Keratinocyte (primary cell): Measurements from ENCODE around the gene GSDMA. TPM values are rescaled to one million over a fixed set of nuclear protein-coding genes. Genes with fewer than 3 reads are reported as not detected.

ENCODE experiments used
- DNase-seq: peaks from one replicate; pipeline ENCODE4 v3.0.0-alpha.2; 2011; ENCODE audit warnings: low read depth, missing footprints, low spot score
- FAIRE-seq: peaks from 2 replicates; lab custom pipeline; 2011; peaks lifted over from hg19 to GRCh38; lab: Jason Lieb, UNC
- H2AFZ ChIP-seq: 2 replicates; pipeline ENCODE4 v1.6.0; 2012; ENCODE audit warnings: low read length, control low read depth, inconsistent platforms; ENCODE audit not compliant: control insufficient read depth
- H3K27ac ChIP-seq: 2 replicates; pipeline ENCODE4 v1.5.1; 2011; ENCODE audit warnings: low read length; ENCODE audit not compliant: control insufficient read depth, insufficient read depth
- H3K27me3 ChIP-seq: 3 replicates; pipeline ENCODE4 v1.6.0; 2011; ENCODE audit warnings: low read length; ENCODE audit not compliant: control insufficient read depth, insufficient read depth; ENCODE audit errors: extremely low read depth
- H3K36me3 ChIP-seq, 2 experiments: 2 replicates in 1 of 2; 3 replicates in 1 of 2; pipeline ENCODE4 v1.5.1; 2011; ENCODE audit warnings: low read length in 2 of 2, mild to moderate bottlenecking in 1 of 2; ENCODE audit not compliant: control insufficient read depth in 2 of 2, insufficient read depth in 2 of 2; ENCODE audit errors: extremely low read depth in 1 of 2
- H3K4me1 ChIP-seq: 3 replicates; pipeline ENCODE4 v1.5.1; 2011; ENCODE audit warnings: low read length; ENCODE audit not compliant: control insufficient read depth, insufficient read depth; ENCODE audit errors: extremely low read depth
- H3K4me2 ChIP-seq: 3 replicates; pipeline ENCODE4 v1.6.0; 2011; ENCODE audit warnings: low read depth, low read length; ENCODE audit not compliant: control insufficient read depth, insufficient read depth; ENCODE audit errors: extremely low read depth
- H3K4me3 ChIP-seq, 3 experiments: fragments of 200-600 bp in 1 of 3; sonication (generic) in 1 of 3; 2 replicates in 2 of 3; 3 replicates in 1 of 3; pipeline ENCODE4 v1.5.1; 2011 to 2016; ENCODE audit warnings: low read length in 3 of 3, mild to moderate bottlenecking in 3 of 3, control low read depth in 2 of 3, inconsistent platforms in 1 of 3, low read depth in 1 of 3, mixed read lengths in 1 of 3, mixed run types in 1 of 3, moderate library complexity in 1 of 3; ENCODE audit not compliant: control insufficient read depth in 2 of 3, insufficient read depth in 2 of 3; ENCODE audit errors: extremely low read depth in 1 of 3
- H3K79me2 ChIP-seq: 2 replicates; pipeline ENCODE4 v1.6.0; 2012; ENCODE audit warnings: low read length; ENCODE audit not compliant: control insufficient read depth, insufficient read depth
- H3K9ac ChIP-seq: 3 replicates; pipeline ENCODE4 v1.6.0; 2011; ENCODE audit warnings: low read length; ENCODE audit not compliant: control insufficient read depth, insufficient read depth; ENCODE audit errors: extremely low read depth
- H3K9me1 ChIP-seq: 3 replicates; pipeline ENCODE4 v1.6.0; 2011; ENCODE audit warnings: low read length; ENCODE audit not compliant: control insufficient read depth, insufficient read depth; ENCODE audit errors: extremely low read depth
- H3K9me3 ChIP-seq: 2 replicates; pipeline ENCODE4 v1.5.1; 2012; ENCODE audit warnings: low read depth, low read length; ENCODE audit not compliant: control insufficient read depth
- H4K20me1 ChIP-seq: 3 replicates; pipeline ENCODE4 v1.6.0; 2011; ENCODE audit warnings: low read length; ENCODE audit not compliant: control insufficient read depth, insufficient read depth; ENCODE audit errors: extremely low read depth
- CTCF ChIP-seq, 3 experiments: IDR thresholded peaks in 1 of 3; conservative IDR thresholded peaks in 1 of 3; optimal IDR thresholded peaks in 1 of 3; 2 replicates in 2 of 3; 3 replicates in 1 of 3; pipeline versions ENCODE3 to v1.5.1; 2011; ENCODE audit warnings: low read length in 3 of 3, mild to moderate bottlenecking in 3 of 3, moderate library complexity in 2 of 3, control low read depth in 1 of 3, inconsistent platforms in 1 of 3; ENCODE audit not compliant: insufficient read depth in 2 of 3; ENCODE audit errors: extremely low read depth in 1 of 3
- EZH2 ChIP-seq: IDR thresholded peaks from one replicate; pipeline ENCODE4 v1.6.1; 2012; ENCODE audit warnings: inconsistent platforms, mild to moderate bottlenecking, low read length, moderate library complexity
- dilution Hi-C: fragments of 300-500 bp; cut with MboI; formaldehyde crosslinking; loops from one replicate; pipeline ENCODE4 v1.7.0; 2020; ENCODE audit warnings: low sequenced_read_pairs; ENCODE audit not compliant: extremely low pct_ligation_motif_present
- polyA plus RNA-seq, 5 experiments: library from polyadenylated mRNA; depleted of rRNA in 3 of 5; stranded (reverse) in 3 of 5; stranded (forward) in 1 of 5; unstranded in 1 of 5; fragments of >200 nt; gene quantifications; 1 replicate in 1 of 5; 2 replicates in 3 of 5; 3 replicates in 1 of 5; pipeline versions ENCODE4 v1.2.1 to v1.2.3, GENCODE V29; 2011 to 2012; ENCODE audit warnings: missing spikeins in 2 of 5, low read depth in 1 of 5, low replicate concordance in 1 of 5

GSDMA gene
- polyA plus RNA-seq, 1 donor (not counting 4 experiments of a cell fraction or from before 2014, with no cell fraction given): 5.0 TPM

GRCh38 chr17:39996162-39996561 is 33.4 kb downstream of the GSDMA start:
- no peak for FAIRE-seq

GRCh38 chr17:39996800-39997199 is 34.0 kb downstream of the GSDMA start:
- no peaks in the 10 kb centered on the region for H3K79me2 ChIP-seq
- H2AFZ ChIP-seq: no peak overlapping the region
- H3K9ac ChIP-seq: no peak overlapping the region
- H3K9me3 ChIP-seq: no peaks in the 10 kb centered on the region
- no peak for DNase-seq
- peaks cover 38 to 52% of the 10 kb centered on the region in 2 experiments for H3K36me3 ChIP-seq
- no peaks in the 10 kb centered on the region for H3K9me1 ChIP-seq
- H3K4me2 ChIP-seq: no peak overlapping the region
- H3K27ac ChIP-seq: no peak overlapping the region
- no peak overlapping the region for H3K4me3 ChIP-seq
- H4K20me1 ChIP-seq: no peaks in the 10 kb centered on the region
- no peaks in the 10 kb centered on the region for H3K27me3 ChIP-seq
- FAIRE-seq: no peak
- TF ChIP-seq EZH2 (no peak), CTCF (optimal IDR thresholded peaks at IDR 0.05 in 1 of 3, IDR thresholded peaks at IDR 0.05 in 1 of 3, conservative IDR thresholded peaks at IDR 0.05 in 1 of 3; ENCODE audit: extremely low read depth in 1 of 3, insufficient read depth in 2 of 3, low read length in 3 of 3) (no peak)
- peaks cover 6% of the 10 kb centered on the region for H3K4me1 ChIP-seq
- dilution Hi-C loops: no loop called here

More at GRCh38 chr17:39996162-39996561, 33.4 kb downstream of the GSDMA start:
- Histone ChIP-seq H3K9ac (no peak overlapping the region), H2AFZ (no peak overlapping the region), H4K20me1 (no peaks in the 10 kb centered on the region), H3K9me1 (no peaks in the 10 kb centered on the region), H3K9me3 (no peaks in the 10 kb centered on the region), H3K27me3 (no peaks in the 10 kb centered on the region), H3K36me3 (peaks cover 40 to 57% of the 10 kb centered on the region in 2 experiments), H3K4me3 (no peak overlapping the region), H3K4me1 (peaks cover 6% of the 10 kb centered on the region), H3K79me2 (no peaks in the 10 kb centered on the region), H3K27ac (no peak overlapping the region), H3K4me2 (no peak overlapping the region)
- dilution Hi-C loops: no loop called here
- no peak for DNase-seq
- TF ChIP-seq EZH2 (no peak), CTCF (optimal IDR thresholded peaks at IDR 0.05 in 1 of 3, IDR thresholded peaks at IDR 0.05 in 1 of 3, conservative IDR thresholded peaks at IDR 0.05 in 1 of 3; ENCODE audit: extremely low read depth in 1 of 3, insufficient read depth in 2 of 3, low read length in 3 of 3) (no peak)
